Stimulated activated CD4-positive, alpha-beta T cell treated with anti-CD3 and anti-CD28 coated beads, Interleukin-15, amount 100 ng/mL, for 24 hours (primary cell): ENCODE data around the gene TMUB2.
"Not testable (repeated sequence)": the region's sequence is repeated elsewhere in the genome, so short reads cannot be mapped to it uniquely, and the experiment has no call there.

Experiments
- DNase-seq: peaks from one replicate; pipeline ENCODE4 v3.0.0-alpha.2; 2020

The TMUB2 gene

GRCh38 chr17:44186307-44187130 is at the start of gene TMUB2:
TSS of gene TMUB2 (plus strand) at chr17:44186972. CDS start at chr17:44187709, 737 bp downstream.
- peak; percentile 100 for DNase-seq

DNA sequence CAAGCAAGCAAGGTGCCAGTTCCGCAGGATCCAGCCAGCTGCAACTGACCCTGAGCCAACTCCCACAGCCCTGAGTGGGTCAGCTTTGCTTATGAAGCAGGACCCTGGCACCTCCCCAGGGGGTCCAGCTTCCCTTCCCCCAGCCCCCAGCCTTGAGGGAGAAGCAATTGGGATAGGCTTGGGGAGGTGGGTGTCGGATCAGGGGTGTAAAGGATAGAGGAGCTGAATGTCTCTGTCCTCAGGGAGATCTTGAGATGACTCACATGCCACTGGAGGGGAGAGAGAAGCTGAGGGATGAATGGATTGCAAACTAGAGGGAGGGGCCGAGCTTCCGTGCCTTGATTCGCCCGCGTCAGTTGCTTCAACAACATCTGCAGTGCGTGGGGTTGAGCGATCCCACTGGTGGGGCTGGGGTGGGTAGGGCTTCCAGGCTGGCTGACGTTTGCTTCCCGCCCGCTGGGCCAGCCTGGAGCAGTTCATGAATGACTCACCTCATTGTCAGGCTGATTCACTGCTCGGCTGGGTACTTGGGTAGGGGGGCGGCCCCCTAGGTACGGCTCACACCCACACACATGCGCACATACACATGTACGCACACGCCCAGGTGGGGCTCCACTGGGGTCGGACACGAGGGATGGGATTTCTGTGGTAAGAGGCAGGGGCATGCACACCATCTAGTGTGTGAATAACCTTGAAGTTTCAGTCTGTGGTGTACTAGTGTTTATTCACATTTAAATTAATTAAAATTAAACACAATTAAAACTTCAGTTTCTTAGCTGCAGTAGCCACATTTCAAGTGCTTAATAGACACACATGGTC is 48.7 kb upstream of the TMUB2 start:
- DNase-seq = peak; percentile 85

- not testable (repeated sequence) for DNase-seq
Measured at GRCh38 chr17:44143921-44144320, 42.9 kb upstream of the TMUB2 start.

DNA sequence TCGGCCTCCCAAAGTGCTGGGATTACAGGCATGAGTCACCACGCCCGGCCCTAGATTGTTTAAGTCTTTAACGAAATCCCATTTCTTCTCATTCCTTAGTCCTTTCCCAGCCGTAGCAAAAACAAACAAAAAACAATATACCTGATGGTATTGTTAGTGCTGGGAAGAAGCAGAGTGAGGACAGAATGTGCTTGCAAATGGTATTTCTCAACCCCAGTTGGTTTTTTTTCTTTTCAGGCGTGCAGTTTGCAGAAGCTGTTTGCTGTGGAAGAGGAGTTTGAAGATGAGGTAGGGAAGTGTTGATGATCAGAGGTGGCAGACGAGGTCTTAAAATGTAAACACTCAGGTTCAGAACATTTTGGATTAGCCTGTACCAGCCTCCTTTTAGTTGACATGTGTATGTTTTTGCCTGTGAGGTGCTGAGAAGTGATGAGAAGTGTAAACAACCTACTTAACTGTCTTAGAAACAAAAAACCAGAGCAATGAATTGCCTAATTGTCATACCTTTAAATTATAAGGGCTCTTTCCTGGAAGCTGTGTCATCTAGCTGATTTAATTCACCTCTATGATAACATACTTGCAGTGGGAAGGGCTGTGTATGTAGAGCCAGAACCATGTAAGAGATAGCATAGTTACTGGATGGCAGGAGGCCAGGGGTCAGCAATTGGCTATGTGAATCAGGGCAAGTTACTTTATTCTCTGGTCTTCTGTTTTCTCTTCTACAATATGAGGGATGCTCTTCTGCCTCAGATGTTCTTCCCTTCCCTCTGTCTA is 41.6 kb upstream of the TMUB2 start:
- no peak for DNase-seq

- no peak for DNase-seq
Measured at GRCh38 chr17:44146375-44147346, 40.1 kb upstream of the TMUB2 start.

DNA sequence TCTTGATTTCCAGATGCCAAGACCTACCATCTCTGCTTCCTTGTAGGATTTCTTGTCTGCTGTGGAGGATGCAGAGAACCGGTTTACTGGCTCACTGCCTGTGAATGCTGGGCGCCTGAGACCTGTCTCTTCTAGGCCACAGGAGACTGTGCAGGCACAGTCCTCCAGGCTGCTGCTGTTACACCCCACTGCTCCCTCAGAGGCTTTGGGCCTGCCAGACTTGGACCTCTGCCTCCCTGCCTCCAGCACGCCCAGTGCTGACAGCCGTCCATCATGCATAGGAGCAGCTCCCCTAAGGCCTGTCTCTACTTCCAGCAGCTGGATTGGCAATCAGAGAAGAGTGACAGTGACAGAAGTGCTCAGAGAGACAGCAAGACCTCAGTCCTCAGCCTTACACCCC is 39.0 kb upstream of the TMUB2 start:
- DNase-seq = no peak

GRCh38 chr17:44149066-44149465 is 37.7 kb upstream of the TMUB2 start:
- DNase-seq = not testable (repeated sequence)

DNA sequence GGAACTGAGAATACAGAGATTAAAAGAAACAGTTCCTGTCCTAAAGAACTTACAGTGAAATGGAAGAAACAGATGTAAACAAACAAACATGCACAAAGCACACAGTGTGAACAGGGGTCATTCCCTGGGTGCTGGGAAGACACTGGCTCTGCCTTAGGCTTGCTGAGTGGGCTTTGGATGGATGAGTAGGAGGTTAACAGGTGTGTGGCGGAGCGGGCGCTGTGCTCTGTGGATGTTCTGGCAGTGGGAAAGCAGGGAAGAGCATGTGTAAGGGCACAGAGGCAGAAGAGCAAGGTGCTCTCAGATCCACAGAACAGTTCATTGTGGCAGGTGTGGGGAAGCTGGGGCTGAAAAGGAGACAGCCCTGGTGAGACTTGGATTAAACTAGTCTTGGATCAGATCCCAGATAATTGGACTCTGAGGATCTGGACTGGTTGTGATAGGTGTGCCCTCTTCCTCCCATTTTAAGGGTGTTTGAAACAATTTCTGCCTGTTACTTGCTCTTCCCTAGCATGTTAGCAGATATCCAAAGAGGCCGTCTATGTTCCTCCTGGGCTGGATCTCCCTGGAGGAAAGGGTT is 36.9 kb upstream of the TMUB2 start:
- DNase-seq = no peak

DNA sequence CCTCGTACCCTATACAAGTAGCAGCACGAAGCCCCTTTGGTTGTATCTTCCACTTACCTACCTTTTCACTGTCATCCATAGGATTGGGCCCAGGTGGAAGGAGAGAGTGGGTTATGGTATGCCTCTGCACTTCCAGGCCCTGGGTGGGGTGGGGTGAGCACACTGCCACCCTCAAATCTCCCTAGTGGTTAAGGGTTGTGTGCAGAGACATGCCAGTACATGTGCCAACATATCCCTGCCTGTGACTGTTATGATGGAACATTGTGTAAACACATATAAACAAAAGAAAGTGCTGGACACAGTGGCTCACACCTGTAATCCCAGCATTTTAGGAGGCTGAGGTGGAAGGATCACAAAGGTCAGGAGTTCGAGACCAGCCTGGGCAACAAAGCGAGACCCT is 33.9 kb upstream of the TMUB2 start:
- DNase-seq = no peak

- DNase-seq = no peak
Measured at GRCh38 chr17:44155488-44155887, 31.3 kb upstream of the TMUB2 start.

- peak; percentile 36 for DNase-seq
Measured at GRCh38 chr17:44159519-44160210, 27.1 kb upstream of the TMUB2 start.

GRCh38 chr17:44164476-44164875 is 22.3 kb upstream of the TMUB2 start:
- no peak for DNase-seq

GRCh38 chr17:44167181-44167861 is 19.5 kb upstream of the TMUB2 start:
- DNase-seq = no peak

DNA sequence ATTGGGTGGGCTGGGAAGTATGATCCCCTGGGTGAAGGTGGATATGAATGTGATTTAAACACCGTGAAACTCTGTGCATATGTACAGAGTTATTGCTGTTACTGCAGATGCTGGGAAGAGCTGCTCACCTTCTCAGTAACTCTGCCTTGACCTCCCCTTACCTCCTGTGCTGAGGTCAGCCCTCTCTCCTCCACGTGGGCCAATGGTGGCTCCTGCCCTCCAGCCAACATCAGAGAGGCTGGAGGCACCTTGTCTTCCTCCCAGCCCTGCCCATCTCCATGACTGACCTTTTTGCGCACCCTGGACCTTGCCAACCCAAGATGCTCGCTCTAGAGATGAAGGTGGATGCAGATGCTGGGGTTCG is 16.7 kb upstream of the TMUB2 start:
- DNase-seq = no peak

DNA sequence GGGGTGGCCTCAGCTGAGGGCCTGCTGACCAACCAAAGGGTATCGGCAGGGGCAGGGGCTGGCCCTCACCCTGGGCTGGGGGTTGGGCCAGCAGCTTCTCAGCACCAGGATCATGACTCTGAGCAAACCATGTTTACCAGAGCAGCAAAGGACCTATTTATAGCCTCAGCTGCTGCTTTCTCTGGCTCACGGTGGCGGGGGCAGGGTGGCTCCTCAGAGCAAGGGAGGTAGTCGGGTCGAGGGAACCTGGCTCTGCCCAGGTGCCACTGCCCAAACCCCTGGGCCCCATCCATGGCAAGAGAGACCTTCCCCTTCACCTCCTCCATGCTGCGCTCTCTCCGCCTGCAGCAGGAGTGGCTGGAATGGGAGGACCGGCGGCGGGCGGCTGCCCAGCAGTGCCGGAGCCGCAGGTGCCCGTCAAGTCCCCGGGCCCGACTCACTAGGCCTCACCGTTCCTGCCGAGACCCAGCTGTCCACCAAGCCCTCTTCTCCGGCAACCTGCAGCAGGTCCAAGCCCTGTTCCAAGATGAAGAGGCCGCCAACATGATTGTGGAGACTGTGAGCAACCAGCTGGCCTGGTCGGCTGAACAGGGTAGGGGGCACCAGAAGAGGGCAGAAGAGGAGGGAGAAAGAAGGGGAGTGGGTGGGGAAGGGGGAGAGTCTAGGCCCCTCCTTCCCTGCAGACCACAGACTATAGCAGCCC is 16.1 kb upstream of the TMUB2 start, which contains the start of gene ASB16:
ASB16 (plus strand) TSS at position 206 of the 703 bp plus-strand sequence; CDS start at position 292, 86 bp downstream.
- DNase-seq = no peak

DNA sequence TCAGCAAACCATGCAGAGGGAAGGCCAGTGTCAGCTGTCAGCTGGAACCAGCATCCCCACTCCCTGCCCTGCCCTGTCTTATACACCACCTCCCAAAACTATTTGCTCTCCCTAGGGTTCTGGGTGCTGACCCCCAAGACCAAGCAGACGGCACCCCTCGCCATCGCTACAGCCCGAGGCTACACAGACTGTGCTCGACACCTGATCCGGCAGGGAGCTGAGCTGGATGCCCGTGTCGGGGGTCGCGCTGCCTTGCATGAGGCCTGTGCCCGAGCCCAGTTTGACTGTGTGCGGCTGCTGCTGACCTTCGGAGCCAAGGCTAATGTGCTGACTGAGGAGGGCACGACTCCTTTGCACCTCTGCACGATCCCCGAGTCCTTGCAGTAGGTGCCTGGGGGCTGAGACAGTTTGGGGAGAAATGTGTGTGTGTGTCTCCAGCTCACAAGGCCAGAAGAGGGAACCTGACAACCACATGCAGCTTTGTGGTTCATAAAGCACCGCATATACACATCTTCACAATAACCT is 14.8 kb upstream of the TMUB2 start:
- no peak for DNase-seq

DNA sequence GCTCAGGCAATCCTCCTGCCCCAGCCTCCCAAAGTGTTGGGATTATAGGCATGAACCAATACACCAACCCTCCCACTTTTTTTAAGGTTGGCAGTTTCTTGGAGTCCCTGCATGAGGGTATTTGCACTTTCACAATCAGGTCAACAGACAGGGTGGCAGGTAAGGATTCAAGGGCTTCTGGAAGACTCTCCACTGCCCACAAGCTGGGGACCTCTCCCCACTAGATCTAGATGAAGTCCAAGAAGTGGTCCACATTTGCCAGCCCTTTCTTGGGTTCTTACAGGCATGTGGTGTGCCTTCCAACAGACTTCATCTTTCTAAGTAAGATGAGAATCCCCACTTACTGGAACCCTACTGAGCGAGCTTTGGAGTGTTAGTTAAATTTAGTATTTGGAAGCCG is 12.3 kb upstream of the TMUB2 start:
- no peak for DNase-seq

- no peak for DNase-seq
Measured at GRCh38 chr17:44176257-44176656, 10.5 kb upstream of the TMUB2 start.
